ENCODE measurements around the gene LRRFIP1.
"Not testable (repeated sequence)": the region's sequence is repeated elsewhere in the genome, so short reads cannot be mapped to it uniquely, and the experiment has no call there.

Gene LRRFIP1

DNA sequence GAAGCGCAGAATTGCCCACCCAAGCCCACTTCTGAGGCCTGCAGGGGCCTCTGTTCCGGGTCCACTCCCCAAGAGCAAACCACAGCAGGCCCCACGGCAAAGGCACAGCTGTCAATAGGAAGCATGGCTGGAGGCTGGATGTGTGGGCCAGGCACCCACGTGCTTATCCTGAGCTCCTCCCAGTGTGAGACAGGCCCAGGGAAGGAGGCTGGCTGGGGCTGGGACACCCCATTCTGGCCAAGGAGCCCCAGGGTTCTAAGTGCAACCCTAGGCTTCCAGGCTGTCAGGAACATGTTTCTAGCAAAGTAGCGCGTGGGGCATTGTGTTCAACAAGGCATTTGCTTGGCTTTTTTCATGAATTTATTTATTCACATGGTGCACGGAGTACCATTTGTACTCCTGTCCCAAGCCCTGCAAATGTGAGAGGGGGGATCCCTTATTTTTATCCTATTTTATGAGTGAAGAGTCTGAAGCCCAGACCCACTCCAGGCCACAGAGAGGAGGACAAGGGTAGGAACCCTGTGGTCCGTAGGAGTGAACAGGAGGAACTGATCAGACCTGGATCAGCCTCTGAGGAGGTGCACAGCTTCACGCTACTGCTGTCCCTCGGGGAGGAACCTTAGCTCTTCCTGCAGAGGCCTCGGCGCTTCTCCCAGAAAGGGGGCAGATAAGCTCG is 30.7 kb upstream of the LRRFIP1 start:
- in situ Hi-C loops (cut with HindIII; ENCODE audit: low sequenced_read_pairs) = no loop called here

DNA sequence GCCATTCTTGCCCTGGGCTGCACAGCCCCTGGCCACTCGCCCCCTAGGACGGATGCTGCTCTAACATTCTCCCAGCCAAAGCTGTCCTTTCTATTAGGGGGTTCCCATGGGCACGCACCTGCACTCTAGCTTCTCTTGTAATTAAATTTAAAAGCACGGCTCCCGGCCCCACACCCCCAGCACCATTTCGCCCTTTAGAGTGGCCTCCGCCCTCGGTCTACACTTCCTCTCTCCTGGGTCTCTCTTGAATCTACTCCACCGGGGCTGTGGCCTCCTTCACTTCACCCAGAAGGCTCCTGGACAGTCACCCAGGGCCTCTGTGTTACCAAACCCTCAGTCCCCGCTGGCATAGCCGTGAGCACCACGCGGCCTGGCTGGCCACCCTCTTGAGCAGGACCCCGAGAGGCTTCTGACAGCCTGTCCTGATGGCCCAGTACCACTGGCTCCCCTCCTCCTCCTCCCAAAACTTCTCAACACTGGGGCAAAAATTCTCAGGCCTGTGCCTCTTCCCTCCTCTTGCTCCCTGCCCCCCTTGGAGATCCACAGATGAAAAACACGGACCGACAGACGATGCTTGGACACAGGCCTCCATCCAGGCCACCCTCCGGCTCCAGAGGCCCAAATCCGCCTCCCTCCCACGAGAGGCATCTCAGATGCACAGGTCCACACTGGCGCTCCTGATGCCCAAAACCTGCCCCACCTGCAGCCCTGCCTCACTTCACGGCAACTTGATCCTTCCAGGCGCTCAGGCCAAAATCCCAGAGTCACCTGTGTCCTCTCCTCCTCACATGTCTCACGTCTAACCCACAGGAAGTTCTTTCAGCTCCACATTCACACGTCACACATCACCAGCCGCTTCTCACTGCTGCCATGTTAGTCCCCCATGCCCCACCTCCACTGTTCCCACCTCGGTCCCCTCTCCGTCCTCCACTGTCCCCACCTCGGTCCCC is 29.9 kb upstream of the LRRFIP1 start:
- in situ Hi-C loops (cut with HindIII; ENCODE audit: low sequenced_read_pairs) = no loop called here

DNA sequence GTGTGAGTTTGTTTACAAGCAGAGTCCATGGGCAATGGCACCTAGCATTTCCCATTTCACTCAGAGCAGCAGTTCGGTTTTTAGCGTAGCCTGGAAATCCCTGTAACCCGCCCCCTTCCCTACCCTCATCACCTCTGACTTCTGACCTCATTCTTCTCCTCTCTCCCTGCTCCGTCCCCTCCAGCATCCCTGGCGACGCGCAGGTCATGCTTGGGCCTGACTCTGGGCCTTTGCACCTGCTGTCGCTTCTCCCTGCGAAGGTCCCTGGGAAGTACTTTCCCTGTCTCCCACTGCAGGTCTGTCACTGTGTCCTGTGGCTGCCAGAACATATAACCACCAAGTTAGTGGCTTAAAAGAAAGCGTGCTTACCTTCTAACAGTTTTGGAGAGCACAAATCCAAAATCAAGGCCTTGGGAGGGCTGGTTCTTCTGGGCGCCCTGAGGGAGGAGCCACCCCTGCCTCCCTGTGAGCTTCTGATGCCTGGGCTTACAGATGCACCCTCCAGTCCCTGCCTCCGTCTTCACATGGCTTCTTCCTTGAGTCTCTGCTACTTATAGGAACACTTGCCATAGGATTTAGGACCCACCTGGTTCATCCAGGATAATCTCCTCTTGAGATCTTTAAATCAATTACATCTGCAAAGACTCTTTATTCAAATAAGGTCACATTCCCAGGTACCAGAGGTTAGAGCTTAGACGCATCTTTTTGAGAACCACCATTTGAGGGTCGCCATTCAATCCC is 28.7 kb upstream of the LRRFIP1 start:
- in situ Hi-C loops (cut with HindIII; ENCODE audit: low sequenced_read_pairs) = no loop called here

DNA sequence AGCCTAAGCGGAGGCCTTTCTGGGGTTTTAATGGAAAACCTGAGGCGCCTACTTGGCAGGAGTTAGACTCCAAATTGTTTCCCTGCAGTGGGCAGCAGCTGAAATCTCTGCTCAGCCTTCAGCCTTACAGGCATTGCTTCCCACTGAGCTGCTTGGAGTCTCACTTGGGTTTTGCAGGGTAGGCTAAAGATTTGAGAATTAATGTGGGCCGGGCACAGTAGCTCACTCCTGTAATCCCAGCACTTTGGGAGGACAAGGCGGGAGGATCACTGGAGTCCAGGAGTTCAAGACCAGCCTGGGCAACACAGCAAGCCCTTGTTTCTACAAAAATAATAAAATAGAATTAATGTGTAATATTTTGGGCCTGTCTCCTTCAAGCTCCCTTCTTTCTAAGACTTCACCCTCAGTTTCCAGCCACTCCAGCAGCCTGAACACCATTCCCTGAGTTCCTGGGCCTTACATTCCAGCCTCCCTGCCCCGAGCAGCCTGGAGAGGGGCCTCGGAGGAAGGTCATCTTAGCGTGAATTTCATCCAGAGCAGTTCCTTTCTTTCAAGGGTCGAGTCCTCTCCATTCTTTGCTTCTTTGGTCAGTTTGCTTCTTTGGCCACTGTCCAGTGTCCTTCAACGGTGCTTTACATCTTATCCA is 27.8 kb upstream of the LRRFIP1 start:
- in situ Hi-C loops (cut with HindIII; ENCODE audit: low sequenced_read_pairs) = loop anchor here (5.0 kb wide), 3 partner anchors 43 to 158 kb away; no protein-coding TSS in a partner anchor

DNA sequence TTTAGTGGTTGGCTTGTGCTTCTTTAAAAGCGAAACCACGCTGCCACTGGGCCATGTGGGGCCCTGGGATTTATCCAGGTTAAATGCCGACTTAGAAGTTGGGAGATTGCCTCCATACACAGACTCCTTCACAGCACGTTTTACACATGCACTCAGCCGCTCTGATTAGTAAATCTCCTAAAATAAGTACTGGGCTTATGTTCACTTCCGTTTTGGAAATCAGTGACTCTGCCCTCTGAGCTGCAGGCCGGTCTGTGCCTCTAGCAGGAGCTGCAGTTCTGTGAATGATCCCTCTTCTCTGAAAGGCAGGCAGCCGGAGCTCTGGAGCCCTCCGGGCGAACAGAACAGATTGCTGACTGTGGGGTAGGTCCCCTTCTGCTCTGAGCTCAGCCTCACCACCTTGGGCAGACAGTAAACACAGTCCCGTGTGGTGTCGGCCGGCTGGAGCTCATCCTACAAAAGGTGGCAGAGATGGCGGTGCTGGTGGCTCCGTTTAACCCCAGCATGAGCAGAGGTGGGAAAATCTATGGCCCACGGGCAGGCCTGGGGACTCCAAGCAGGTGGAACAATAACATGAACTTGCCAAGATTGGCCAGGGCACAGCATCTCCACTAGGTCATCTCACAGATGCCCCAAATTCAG is 27.1 kb upstream of the LRRFIP1 start:
- in situ Hi-C loops (cut with HindIII; ENCODE audit: low sequenced_read_pairs) = loop anchor here (5.0 kb wide), 3 partner anchors 42 to 157 kb away; no protein-coding TSS in a partner anchor

DNA sequence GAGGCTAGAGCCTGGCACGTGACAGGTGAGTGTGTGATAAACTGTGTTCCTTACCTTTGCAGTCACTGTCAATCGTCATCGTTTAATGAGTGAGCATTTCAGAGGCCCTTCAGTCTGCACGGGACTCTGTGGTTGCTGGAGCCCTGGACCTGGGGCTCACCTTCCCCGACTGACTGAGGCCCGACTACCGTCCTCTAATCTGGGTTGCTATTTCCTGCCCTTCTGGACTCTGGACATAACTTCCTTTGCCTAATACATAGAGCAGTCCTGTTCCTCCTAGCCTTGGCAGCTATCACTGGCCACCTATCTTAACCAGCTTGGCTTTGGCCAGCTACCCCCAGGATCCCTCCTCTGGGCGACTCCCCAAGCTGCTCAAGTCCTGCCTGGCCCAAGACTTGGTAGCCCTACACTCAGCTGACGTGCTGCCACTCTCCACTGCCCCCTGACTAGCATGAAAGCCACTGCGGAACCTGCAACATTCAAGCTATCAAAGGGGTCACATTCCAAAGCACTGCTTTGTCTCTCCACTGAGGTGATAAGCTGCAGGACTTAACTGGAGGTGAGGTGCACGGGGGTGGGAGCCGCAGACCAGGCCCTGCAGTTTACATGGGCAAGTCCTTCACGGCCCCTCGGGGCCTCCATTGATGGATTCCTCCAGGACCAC is 25.8 kb upstream of the LRRFIP1 start:
- in situ Hi-C loops (cut with HindIII; ENCODE audit: low sequenced_read_pairs) = loop anchor here (5.0 kb wide), 3 partner anchors 41 to 156 kb away; no protein-coding TSS in a partner anchor

DNA sequence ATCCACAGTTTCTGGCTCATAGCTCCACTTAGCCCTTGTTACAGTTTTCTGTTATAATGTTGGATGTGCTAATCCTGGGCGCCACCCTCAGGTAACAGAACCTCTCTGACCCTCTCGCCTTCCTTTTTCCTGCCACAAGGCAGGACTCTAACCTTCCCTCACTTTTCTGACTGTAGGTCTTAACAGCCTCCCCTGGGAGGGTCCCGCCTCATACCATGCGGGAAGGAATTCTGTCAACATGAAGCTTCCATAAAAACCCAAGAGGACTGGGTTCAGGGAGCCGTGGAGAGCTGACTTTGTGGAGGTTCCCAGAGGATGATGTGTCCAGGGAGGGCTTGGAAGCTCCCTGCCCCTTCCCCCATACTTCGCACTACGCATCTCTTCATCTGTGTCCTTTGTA is 25.0 kb upstream of the LRRFIP1 start:
- in situ Hi-C loops (cut with HindIII; ENCODE audit: low sequenced_read_pairs) = loop anchor here (5.0 kb wide), 3 partner anchors 40 to 155 kb away; no protein-coding TSS in a partner anchor

DNA sequence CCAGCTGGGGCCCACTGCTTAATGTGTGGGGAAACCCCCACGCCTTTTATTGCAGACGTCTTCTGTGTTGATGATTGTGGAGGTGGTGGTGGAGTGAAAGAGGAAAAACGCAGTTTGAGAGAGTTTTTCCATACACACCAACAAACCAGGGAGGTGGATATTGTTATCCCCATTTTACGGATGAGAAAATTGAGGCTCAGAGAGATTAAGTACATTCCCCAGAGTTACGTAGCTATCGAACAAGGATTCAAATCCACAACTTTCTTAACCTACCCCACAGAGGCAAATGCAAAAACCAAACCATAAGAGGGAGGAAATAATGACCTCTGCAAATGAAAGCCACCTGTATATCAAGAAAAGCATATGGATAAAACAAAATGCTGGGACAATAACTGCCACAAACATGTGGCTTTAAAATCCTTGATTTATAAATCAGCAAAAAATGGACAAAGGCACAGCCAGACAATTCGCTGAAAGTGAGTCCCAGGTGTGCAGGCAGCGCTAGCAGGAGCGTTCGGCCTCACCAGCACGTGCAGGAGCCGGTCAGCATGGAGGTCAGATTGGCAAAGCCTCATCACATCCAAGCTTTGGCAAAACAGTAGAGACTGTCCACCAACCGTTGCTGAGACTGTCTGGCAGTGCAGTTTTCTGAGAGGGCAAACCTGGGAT is 24.2 kb upstream of the LRRFIP1 start:
- in situ Hi-C loops (cut with HindIII; ENCODE audit: low sequenced_read_pairs) = loop anchor here (5.0 kb wide), 3 partner anchors 39 to 154 kb away; no protein-coding TSS in a partner anchor

DNA sequence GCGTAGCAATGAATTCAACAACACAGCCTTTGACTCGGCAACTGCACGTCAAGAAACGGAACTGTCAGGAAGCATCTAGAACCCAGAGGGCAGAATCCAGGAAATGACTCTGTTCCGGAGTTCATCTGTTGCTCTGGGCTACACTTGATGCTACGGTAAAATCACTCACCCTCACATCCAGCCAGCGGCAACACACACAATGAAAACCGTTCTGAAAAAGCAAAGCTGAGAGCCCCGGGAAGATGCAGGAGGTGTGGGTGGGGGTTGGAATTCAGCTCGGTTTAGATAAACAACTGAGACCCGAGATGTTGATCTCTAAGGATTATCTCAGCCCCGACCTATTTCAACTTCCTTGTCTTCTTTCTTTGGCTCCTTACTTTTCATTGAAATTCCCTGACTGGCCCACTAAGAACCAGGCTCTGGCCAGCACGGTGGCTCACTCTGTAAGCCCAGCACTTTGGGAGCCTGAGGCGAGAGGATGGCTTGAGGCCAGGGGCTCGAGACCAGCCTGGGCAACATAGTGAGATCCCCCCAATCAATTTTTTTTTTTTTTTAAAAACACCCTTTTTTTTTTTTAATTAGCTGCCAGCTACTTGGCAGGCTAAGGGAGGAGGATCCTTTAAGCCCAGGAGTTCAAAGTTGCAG is 23.5 kb upstream of the LRRFIP1 start:
- in situ Hi-C loops (cut with HindIII; ENCODE audit: low sequenced_read_pairs) = loop anchor here (5.0 kb wide), 3 partner anchors 38 to 153 kb away; no protein-coding TSS in a partner anchor

DNA sequence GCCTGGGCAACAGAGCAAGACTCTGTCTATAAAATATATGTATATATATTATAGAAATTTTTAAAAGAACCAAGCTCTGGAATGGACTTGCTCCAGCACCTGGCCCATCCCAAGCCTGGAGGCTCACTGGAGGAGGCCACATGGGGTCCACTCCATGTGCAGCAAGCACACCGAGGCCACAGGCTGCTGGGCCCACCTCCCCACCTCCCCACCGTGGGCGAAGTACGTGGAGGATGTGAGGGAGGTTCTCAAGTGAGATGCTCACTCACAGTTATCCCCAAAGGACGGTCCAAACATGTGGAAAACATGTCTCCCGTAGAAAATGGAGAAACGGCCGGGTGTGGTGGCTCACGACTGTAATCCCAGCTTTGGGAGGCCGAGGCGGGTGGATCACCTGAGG is 23.0 kb upstream of the LRRFIP1 start:
- in situ Hi-C loops (cut with HindIII; ENCODE audit: low sequenced_read_pairs) = loop anchor here (5.0 kb wide), 3 partner anchors 38 to 153 kb away; no protein-coding TSS in a partner anchor

DNA sequence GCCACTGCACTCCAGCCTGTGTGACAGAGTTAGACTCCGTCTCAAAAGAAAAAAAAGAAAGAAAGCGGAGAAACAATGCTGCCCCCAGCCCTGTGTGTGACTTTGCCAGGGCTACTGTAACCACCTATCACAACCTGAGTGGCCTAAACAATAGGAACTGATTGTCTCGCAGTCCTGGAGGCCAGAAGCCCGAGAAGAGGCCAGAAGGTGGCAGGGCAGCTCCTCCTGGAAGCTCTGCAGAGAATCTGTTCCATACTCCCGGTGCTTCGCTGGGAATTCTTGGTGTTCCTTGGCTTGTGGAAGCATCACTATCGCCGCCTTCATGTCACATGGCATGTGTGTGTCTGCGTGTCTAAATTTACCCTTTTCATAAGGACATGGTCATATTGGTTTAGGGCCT is 22.4 kb upstream of the LRRFIP1 start:
- in situ Hi-C loops (cut with HindIII; ENCODE audit: low sequenced_read_pairs) = loop anchor here (5.0 kb wide), 3 partner anchors 37 to 152 kb away; no protein-coding TSS in a partner anchor

DNA sequence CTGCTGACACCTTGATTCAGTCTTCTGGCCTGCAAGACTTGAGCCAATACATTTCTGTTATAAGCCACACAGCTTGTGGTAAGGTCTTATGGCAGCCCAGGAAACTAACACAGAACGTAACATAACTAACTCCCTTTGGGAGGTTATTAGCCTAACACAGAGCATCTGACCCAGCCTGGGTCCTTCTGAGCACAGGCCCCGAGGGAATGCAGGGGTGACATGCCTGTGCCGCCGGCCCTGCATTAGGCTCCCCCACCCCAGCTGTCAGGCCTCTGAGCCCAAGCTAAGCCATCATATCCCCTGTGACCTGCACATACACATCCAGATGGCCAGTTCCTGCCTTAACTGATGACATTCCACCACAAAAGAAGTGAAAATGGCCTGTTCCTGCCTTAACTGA is 20.9 kb upstream of the LRRFIP1 start:
- in situ Hi-C loops (cut with HindIII; ENCODE audit: low sequenced_read_pairs) = not testable (repeated sequence)

DNA sequence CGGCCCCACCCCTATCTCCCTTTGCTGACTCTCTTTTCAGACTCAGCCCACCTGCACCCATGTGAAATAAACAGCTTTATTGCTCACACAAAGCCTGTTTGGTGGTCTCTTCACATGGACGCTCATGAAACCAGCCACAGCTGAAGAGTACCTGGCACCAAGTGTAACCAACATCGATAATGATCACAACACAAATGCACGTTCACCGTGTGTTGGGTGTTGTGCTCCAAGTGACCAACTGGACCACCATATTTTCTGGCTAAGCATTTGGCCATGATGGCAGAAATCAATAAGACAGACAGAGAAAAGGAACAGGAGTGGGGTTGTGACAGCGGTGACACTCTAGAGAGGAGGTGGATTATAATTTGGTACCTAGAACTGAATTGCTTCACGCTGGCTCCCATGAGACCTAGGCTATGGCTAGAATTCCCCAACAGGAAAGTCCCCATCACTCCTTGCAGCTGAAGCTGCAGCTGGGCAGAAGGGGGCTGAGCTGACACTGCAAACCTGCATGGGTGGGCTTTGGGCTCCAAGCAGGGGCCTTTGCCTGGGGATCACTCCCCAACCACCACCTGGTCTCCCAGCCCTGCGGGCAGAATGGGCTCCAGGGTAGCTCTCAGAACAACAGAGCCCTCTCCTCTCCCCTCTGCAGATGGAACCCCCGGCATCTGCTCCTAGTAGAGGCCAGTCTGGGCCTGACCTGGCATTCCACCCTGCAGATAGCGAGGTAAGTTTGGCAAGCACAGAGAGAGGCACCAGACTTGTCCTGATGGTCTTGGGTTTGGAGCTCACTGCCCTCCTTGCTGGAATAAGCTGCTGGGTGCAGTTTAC is 14.6 kb upstream of the LRRFIP1 start:
- in situ Hi-C loops (cut with HindIII; ENCODE audit: low sequenced_read_pairs) = no loop called here

DNA sequence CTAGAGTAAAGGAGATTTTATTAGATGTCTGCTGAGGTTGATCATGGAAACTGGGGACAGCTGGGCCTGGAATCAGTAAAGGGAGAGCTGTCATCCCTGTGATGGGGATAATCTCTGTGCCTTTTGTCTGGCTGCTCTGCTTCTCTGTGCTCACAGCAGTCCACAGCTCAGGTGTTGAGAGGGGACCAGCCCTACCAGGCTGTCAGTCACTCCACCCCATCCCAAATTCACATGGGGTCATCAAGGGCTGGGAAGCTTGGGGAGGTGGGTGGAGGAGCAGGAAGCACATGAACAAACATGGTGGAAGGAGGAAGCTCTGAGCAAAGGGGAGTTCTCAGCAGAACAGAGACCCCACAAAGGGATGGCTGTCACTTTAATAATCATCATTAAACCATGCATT is 13.7 kb upstream of the LRRFIP1 start:
- in situ Hi-C loops (cut with HindIII; ENCODE audit: low sequenced_read_pairs) = no loop called here

DNA sequence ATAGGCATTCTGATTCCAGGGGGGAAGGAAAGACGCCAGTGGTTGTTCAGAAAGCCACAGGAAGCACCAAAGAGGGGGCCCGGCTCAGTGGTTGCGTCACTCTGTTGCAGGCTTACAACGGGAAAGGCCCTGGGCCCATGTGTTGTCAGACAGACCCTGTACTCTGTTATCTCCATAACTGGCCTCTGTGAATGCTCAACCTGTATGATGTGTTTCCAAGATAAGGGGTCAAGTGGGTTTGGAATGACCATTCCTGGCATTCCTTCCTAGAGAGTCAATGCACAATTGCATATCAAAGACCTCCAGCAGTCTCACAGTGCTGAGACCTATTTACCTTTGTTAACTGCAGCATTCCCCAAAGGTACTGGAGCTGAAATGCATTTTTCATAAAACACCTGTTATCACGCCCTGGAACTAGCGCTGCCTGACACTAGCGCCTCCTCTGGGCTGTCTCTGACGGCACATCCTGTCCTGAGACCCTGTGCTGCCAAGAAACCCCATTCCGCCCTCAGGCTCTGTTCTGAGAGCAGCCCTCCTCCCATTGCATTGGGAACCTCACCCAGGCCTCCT is 13.2 kb upstream of the LRRFIP1 start:
- in situ Hi-C loops (cut with HindIII; ENCODE audit: low sequenced_read_pairs) = no loop called here

DNA sequence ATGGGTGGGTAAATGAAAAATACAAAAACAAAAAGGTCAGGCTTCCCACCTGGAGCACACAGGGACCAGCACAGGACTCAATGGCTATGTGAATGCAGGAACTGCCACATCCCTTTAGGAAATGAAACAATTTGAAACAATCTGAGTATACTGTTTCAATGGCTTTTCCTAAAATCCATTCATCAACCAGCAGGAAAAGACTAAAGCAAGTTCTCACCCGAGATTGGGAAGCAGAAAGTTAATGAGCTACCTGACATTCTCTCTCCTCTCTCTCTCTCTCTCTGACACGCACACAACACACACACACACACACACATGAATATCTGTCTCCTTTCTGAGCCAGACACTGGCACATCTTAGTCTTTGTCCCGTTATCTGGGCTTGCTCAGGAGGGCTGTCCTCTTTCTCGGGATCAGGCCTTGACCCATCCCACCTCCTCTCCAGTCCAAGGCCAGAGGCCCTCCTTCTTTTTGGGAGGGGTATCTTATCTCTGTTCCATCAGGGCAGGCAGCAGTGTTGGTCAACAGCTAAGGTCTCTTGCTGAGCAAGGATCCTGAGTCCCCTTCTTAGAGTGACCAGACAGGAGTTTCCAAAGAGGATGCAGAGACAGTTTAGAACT is 11.6 kb upstream of the LRRFIP1 start:
- in situ Hi-C loops (cut with HindIII; ENCODE audit: low sequenced_read_pairs) = no loop called here

DNA sequence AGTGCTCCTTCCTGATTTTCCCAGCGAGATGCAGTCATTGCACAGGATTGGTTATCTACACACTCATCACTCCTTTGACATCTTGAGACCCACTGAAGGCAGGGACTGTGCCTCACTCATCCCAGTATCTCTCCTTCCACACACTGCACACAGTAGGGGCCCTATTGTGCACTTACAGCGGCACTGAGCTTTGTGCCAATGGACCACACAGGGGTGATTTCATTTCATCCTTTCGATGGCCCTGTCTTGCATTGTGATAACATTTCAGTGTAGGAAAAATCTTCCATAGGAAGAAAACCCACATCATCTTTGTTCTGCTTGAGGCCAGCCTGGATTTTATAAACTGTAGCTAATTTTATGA is 11.0 kb upstream of the LRRFIP1 start:
- in situ Hi-C loops (cut with HindIII; ENCODE audit: low sequenced_read_pairs) = no loop called here
